HFFc6 (cell line): ENCODE measurements around the gene SLIT3. TPM values are rescaled to one million over a fixed set of nuclear protein-coding genes. Genes with fewer than 3 reads are reported as not detected.

Source experiments
- DNase-seq: peaks from one replicate; pipeline ENCODE4 v3.0.0-alpha.2; 2018
- H3K27ac Mint-ChIP-seq: 2 replicates; pipeline ENCODE4 v1.8.0; 2020; ENCODE audit warnings: mild to moderate bottlenecking, mixed read lengths
- H3K27me3 Mint-ChIP-seq: 2 replicates; pipeline ENCODE4 v1.8.0; 2021; ENCODE audit warnings: mild to moderate bottlenecking, moderate library complexity, mixed read lengths; ENCODE audit not compliant: insufficient read depth
- H3K36me3 Mint-ChIP-seq: 2 replicates; pipeline ENCODE4 v1.8.0; 2021; ENCODE audit warnings: low read depth, mixed read lengths
- H3K4me1 Mint-ChIP-seq: 2 replicates; pipeline ENCODE4 v1.8.0; 2020; ENCODE audit warnings: low read depth, mixed read lengths
- H3K4me3 Mint-ChIP-seq: 2 replicates; pipeline ENCODE4 v1.8.0; 2020; ENCODE audit warnings: mild to moderate bottlenecking, moderate library complexity, mixed read lengths
- H3K9me3 Mint-ChIP-seq: 2 replicates; pipeline ENCODE4 v1.8.0; 2020; ENCODE audit warnings: mild to moderate bottlenecking, mixed read lengths
- CTCF ChIP-seq: fragments of 200-600 bp; sonication (generic); IDR thresholded peaks from 2 replicates; pipeline ENCODE4 v1.5.0; 2021; ENCODE audit warnings: antibody characterized with exemption, mild to moderate bottlenecking
- total RNA-seq, 6 experiments: library from RNA; stranded (reverse); fragmentation: NEBNext Ultra II Directional; extraction: Animal tissue kit (Norgen Biotek cat#: 25700); gene quantifications; 2 replicates in 1 of 6; 3 replicates in 5 of 6; pipeline ENCODE4 v1.2.3, GENCODE V29; 2021

Gene SLIT3
- total RNA-seq, 6 experiments from 2014 or later, result 4.2 to 8.3 (median 7.1) TPM

DNA sequence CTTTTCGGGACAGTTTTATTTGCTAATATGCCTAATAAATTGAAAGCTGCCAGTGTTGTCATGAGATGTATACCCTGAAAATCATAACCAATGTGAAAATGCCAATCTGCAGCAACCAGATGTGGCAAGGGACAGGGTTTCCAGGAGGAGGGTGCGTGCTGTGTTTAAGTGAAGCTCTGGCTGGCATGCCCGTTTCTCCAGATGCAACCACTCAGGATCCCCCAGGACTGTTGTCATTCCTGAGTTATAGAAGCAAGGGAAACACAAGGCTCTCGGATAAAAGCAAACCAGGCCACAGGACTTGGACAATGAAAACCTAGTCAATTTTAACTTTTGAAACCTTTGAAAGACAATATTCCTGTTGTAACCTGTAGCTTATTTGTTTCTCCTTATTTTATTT, 360.2 kb downstream of the SLIT3 start:
- peaks cover 16% of the 10 kb centered on the region for H3K27me3 Mint-ChIP-seq
- H3K4me3 Mint-ChIP-seq, result no peak overlapping the region
- H3K27ac Mint-ChIP-seq, result no peak overlapping the region
- no peaks in the 10 kb centered on the region for H3K9me3 Mint-ChIP-seq
- TF ChIP-seq CTCF, result no peak
- no peaks in the 10 kb centered on the region for H3K36me3 Mint-ChIP-seq
- no peaks in the 10 kb centered on the region for H3K4me1 Mint-ChIP-seq
- DNase-seq, result no peak

DNA sequence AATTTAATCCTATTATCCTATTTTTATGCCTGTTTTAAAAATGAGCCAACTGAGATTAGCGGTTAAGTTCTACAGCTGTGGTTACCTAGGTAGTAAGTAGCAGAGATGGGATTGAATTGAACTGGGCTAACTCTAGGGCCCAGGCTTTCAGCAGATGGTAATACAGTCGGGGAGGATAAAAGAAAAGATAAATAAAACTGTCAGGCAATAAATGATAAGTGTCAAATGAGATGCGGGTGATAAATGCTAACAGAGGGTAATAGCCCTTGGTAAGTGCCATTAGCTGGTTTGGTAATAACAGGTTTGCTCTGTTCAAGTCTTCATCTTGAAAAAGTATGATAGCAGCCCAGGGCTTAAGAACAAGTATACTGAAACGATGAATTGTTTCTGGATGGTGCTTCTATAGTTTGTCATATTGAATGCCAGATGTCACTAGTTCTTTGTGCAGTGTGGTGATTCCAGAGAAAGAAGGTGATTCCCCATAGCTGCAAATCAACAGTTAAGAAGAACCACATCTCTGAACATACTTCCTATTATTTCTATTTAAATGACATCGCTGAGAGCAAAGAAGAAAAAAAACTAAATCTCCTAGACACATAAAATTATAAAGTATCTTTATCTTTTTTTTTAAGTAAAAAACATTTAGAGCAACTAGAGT, 360.9 kb downstream of the SLIT3 start:
- no peaks in the 10 kb centered on the region for H3K4me1 Mint-ChIP-seq
- no peak for DNase-seq
- H3K27me3 Mint-ChIP-seq, result peaks cover 16% of the 10 kb centered on the region
- no peak for TF ChIP-seq CTCF
- H3K4me3 Mint-ChIP-seq, result no peak overlapping the region
- H3K9me3 Mint-ChIP-seq, result no peaks in the 10 kb centered on the region
- H3K36me3 Mint-ChIP-seq, result no peaks in the 10 kb centered on the region
- H3K27ac Mint-ChIP-seq, result no peak overlapping the region

DNA sequence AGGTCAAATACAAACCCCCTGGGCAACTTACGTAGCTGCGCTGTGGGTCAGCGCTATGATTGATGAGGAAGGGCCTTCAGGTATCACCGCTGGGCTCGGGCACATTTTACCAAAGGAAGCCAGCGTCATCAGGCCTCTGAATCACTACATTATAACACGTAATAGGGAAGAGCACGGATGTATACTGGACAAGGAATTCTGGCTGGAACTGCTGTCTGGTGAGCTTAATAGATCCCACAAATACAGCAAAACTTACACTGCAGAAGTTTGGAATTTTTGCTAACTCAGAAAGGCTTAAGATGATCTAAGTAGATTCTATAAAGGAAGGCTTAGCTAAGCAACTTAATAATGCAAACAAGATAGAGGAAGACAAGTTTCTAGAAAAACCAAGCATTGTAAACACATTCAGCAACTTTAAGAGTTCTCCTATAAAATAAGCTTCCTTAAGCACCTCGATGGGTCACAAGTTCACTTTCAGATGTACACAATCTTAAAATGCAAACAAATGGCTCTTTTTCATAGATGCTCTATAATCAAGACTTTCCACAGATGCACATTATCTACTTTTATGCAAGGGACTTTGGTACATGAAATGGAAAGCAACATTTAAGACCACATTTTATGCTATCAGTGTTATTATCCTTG, 361.7 kb downstream of the SLIT3 start:
- H3K4me1 Mint-ChIP-seq, result no peaks in the 10 kb centered on the region
- H3K27me3 Mint-ChIP-seq, result peaks cover 16% of the 10 kb centered on the region
- H3K4me3 Mint-ChIP-seq, result no peak overlapping the region
- H3K9me3 Mint-ChIP-seq, result no peaks in the 10 kb centered on the region
- no peaks in the 10 kb centered on the region for H3K36me3 Mint-ChIP-seq
- no peak for DNase-seq
- TF ChIP-seq CTCF, result no peak
- H3K27ac Mint-ChIP-seq, result no peak overlapping the region

- no peak for TF ChIP-seq CTCF
- H3K4me3 Mint-ChIP-seq, result no peak overlapping the region
Measured at GRCh38 chr5:168936511-168936910, 364.4 kb downstream of the SLIT3 start.

GRCh38 chr5:168935183-168935582, 365.8 kb downstream of the SLIT3 start:
- no peak for TF ChIP-seq CTCF
- peaks cover 6% of the 10 kb centered on the region for H3K27me3 Mint-ChIP-seq
- no peaks in the 10 kb centered on the region for H3K4me1 Mint-ChIP-seq
- H3K36me3 Mint-ChIP-seq, result no peaks in the 10 kb centered on the region
- no peak overlapping the region for H3K4me3 Mint-ChIP-seq
- no peak for DNase-seq
- no peak overlapping the region for H3K27ac Mint-ChIP-seq
- no peaks in the 10 kb centered on the region for H3K9me3 Mint-ChIP-seq

More at GRCh38 chr5:168936511-168936910, 364.4 kb downstream of the SLIT3 start:
- Mint-ChIP-seq H3K9me3 (no peaks in the 10 kb centered on the region), H3K27me3 (peaks cover 13% of the 10 kb centered on the region), H3K27ac (no peak overlapping the region), H3K4me1 (no peaks in the 10 kb centered on the region), H3K36me3 (no peaks in the 10 kb centered on the region)
- no peak for DNase-seq
